BLaER1 (cell line): ENCODE measurements around the gene SLBP.

Source experiments
- H3K27ac ChIP-seq: shearing (Covaris generic); formaldehyde crosslinking; 2 replicates; pipeline ENCODE4 v1.8.1; 2022
- H3K27me3 ChIP-seq: shearing (Covaris generic); formaldehyde crosslinking; 2 replicates; pipeline ENCODE4 v1.8.1; 2022
- H3K36me3 ChIP-seq: shearing (Covaris generic); formaldehyde crosslinking; 2 replicates; pipeline ENCODE4 v1.8.1; 2022
- H3K4me1 ChIP-seq: shearing (Covaris generic); formaldehyde crosslinking; 2 replicates; pipeline ENCODE4 v1.8.1; 2022
- H3K4me2 ChIP-seq: shearing (Covaris generic); formaldehyde crosslinking; 2 replicates; pipeline ENCODE4 v1.8.1; 2022
- H3K4me3 ChIP-seq: shearing (Covaris generic); formaldehyde crosslinking; 2 replicates; pipeline ENCODE4 v1.8.1; 2022
- H3K9ac ChIP-seq: shearing (Covaris generic); formaldehyde crosslinking; 2 replicates; pipeline ENCODE4 v1.8.1; 2022
- H3K9me3 ChIP-seq: shearing (Covaris generic); formaldehyde crosslinking; 2 replicates; pipeline ENCODE4 v1.8.1; 2022
- H4K20me1 ChIP-seq: shearing (Covaris generic); formaldehyde crosslinking; 2 replicates; pipeline ENCODE4 v1.8.1; 2022
- Cebpa-rat ChIP-seq: shearing (Covaris generic); IDR thresholded peaks from 2 replicates; pipeline ENCODE4 v1.8.1; 2022

SLBP gene

GRCh38 chr4:1721666-1722550 lies 9.8 kb upstream of the SLBP start:
- peaks cover 56% of the 10 kb centered on the region for H3K36me3 ChIP-seq
- peak overlapping the region; percentile 98 for H3K4me3 ChIP-seq
- peak overlapping the region; percentile 87 for H3K27ac ChIP-seq
- no peak for TF ChIP-seq Cebpa-rat
- H3K9me3 ChIP-seq, result no peaks in the 10 kb centered on the region
- no peaks in the 10 kb centered on the region for H3K27me3 ChIP-seq
- peaks cover 80% of the 10 kb centered on the region for H4K20me1 ChIP-seq
- H3K4me2 ChIP-seq, result peak overlapping the region; percentile 91
- peaks cover 79% of the 10 kb centered on the region for H3K4me1 ChIP-seq
- peak overlapping the region; percentile 87 for H3K9ac ChIP-seq

- Histone ChIP-seq H3K4me3 (peak within 1 kb of the TSS; percentile 98), H3K4me2 (peak within 1 kb of the TSS; percentile 98), H3K4me1 (peaks cover 79% of the 10 kb centered on the region)
Observed at GRCh38 chr4:1721003-1721665, 9.0 kb upstream of the SLBP start, which contains the start of the genes TACC3 and TMEM129. TSS of gene TACC3 (plus strand) at chr4:1721521. CDS start at chr4:1723422, 1,901 bp downstream. TSS of gene TMEM129 (minus strand) at chr4:1721323. CDS start at chr4:1720837, 486 bp downstream.

GRCh38 chr4:1720163-1720983 lies 8.3 kb upstream of the SLBP start:
- Histone ChIP-seq H4K20me1 (peaks cover 81% of the 10 kb centered on the region), H3K36me3 (peaks cover 46% of the 10 kb centered on the region), H3K27me3 (no peaks in the 10 kb centered on the region), H3K4me2 (peak overlapping the region; percentile 98), H3K9ac (peak overlapping the region; percentile 100), H3K4me3 (peak overlapping the region; percentile 98), H3K4me1 (peaks cover 79% of the 10 kb centered on the region), H3K27ac (peak overlapping the region; percentile 100), H3K9me3 (no peaks in the 10 kb centered on the region)
- no peak for TF ChIP-seq Cebpa-rat

More at GRCh38 chr4:1721003-1721665, 9.0 kb upstream of the SLBP start, which contains the start of the genes TACC3 and TMEM129:
- H3K27me3 ChIP-seq, result no peaks in the 10 kb centered on the region
- TF ChIP-seq Cebpa-rat, result no peak
- peaks cover 81% of the 10 kb centered on the region for H4K20me1 ChIP-seq
- H3K9ac ChIP-seq, result peak within 1 kb of the TSS; percentile 100
- peak within 1 kb of the TSS; percentile 100 for H3K27ac ChIP-seq
- H3K36me3 ChIP-seq, result peaks cover 53% of the 10 kb centered on the region
- H3K9me3 ChIP-seq, result no peaks in the 10 kb centered on the region

- TF ChIP-seq Cebpa-rat, result no peak
- peak overlapping the region; percentile 100 for H3K9ac ChIP-seq
- peaks cover 25% of the 10 kb centered on the region for H3K36me3 ChIP-seq
- no peaks in the 10 kb centered on the region for H3K9me3 ChIP-seq
- H3K4me2 ChIP-seq, result peak overlapping the region; percentile 98
- peaks cover 86% of the 10 kb centered on the region for H3K4me1 ChIP-seq
- H3K27me3 ChIP-seq, result no peaks in the 10 kb centered on the region
- H4K20me1 ChIP-seq, result peaks cover 80% of the 10 kb centered on the region
- H3K4me3 ChIP-seq, result peak overlapping the region; percentile 98
- peak overlapping the region; percentile 100 for H3K27ac ChIP-seq
Observed at GRCh38 chr4:1718095-1718850, 6.2 kb upstream of the SLBP start.

- peaks cover 72% of the 10 kb centered on the region for H4K20me1 ChIP-seq
- peaks cover 24% of the 10 kb centered on the region for H3K36me3 ChIP-seq
- no peaks in the 10 kb centered on the region for H3K9me3 ChIP-seq
- H3K4me1 ChIP-seq, result peaks cover 79% of the 10 kb centered on the region
- TF ChIP-seq Cebpa-rat, result no peak
- peak overlapping the region; percentile 100 for H3K27ac ChIP-seq
- H3K27me3 ChIP-seq, result no peaks in the 10 kb centered on the region
- peak overlapping the region; percentile 98 for H3K4me3 ChIP-seq
- H3K9ac ChIP-seq, result peak overlapping the region; percentile 100
- peak overlapping the region; percentile 98 for H3K4me2 ChIP-seq
Observed at GRCh38 chr4:1717129-1718094, 5.3 kb upstream of the SLBP start.

- Histone ChIP-seq H3K4me2 (peak overlapping the region; percentile 98), H3K27ac (peak overlapping the region; percentile 100), H4K20me1 (peaks cover 68% of the 10 kb centered on the region), H3K9ac (peak overlapping the region; percentile 100), H3K36me3 (peaks cover 24% of the 10 kb centered on the region), H3K9me3 (no peaks in the 10 kb centered on the region), H3K27me3 (no peaks in the 10 kb centered on the region), H3K4me3 (peak overlapping the region; percentile 98), H3K4me1 (peaks cover 72% of the 10 kb centered on the region)
- no peak for TF ChIP-seq Cebpa-rat
Observed at GRCh38 chr4:1716065-1716945, 4.2 kb upstream of the SLBP start.

- Histone ChIP-seq H3K4me3 (peak overlapping the region; percentile 98), H3K27ac (peak overlapping the region; percentile 100), H4K20me1 (peaks cover 80% of the 10 kb centered on the region), H3K4me2 (peak overlapping the region; percentile 98), H3K36me3 (peaks cover 30% of the 10 kb centered on the region), H3K9me3 (no peaks in the 10 kb centered on the region), H3K4me1 (peaks cover 79% of the 10 kb centered on the region), H3K27me3 (no peaks in the 10 kb centered on the region), H3K9ac (peak overlapping the region; percentile 100)
- no peak for TF ChIP-seq Cebpa-rat
Observed at GRCh38 chr4:1715002-1715758, 3.1 kb upstream of the SLBP start.
